Loucy (cell line): Measurements from ENCODE around the gene KIF18B.

Source experiments
- CTCF ChIP-seq: fragments of 200-600 bp; sonication (generic); conservative IDR thresholded peaks from 2 replicates; pipeline ENCODE4 v1.5.1; 2014; ENCODE audit warnings: mild to moderate bottlenecking, antibody characterized with exemption, low read length
- EZH2phosphoT487 ChIP-seq: fragments of 200-600 bp; IDR thresholded peaks from 2 replicates; pipeline ENCODE4 v1.6.1; 2018; ENCODE audit warnings: antibody characterized with exemption, mild to moderate bottlenecking, moderate library complexity, borderline replicate concordance

GRCh38 chr17:44982113-44982702 lies 34.6 kb upstream of the KIF18B start:
- TF ChIP-seq CTCF (no peak), EZH2phosphoT487 (no peak)
